GM19324 (cell line): ENCODE data around the gene MIXL1.
"Not testable (repeated sequence)": the region's sequence is repeated elsewhere in the genome, so short reads cannot be mapped to it uniquely, and the experiment has no call there.

ENCODE experiments used
- ATAC-seq: cut with Tn5 transposase; IDR thresholded peaks from one replicate; pipeline ENCODE4 v1.9.1; 2021; ENCODE audit warnings: mild to moderate bottlenecking, moderate library complexity; ENCODE audit not compliant: unreplicated experiment, low FRiP score

The MIXL1 gene

DNA sequence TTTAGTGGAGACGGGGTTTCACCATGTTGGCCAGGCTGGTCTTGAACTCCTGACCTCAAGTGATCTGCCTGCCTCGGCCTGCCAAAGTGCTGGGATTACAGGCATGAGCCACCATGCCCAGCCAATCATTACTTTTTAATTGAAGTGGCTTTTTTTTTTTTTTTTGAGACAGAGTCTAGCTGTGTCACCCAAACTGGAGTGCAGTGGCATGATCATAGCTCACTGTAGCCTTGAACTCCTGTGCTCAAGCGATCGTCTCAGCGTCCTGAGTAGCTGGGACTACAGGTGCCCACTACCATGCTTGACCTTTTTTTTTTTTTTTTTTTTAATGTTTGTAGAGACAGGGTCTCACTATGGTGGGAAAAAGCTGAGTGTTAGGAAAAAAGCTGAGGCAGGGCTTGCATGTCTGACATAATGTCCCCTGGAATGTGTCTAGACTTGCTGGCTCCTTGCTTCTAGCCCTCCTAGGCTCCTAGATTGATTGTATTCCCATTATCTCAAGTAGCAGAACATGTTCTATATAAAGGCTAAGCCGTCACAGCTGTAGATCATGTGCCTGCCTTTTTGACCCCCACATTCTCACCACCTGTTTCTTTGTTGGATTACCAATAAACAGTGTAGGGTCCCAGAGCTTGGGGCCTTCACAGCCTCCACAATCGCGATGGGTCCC is 48.9 kb downstream of the MIXL1 start:
- not testable (repeated sequence) for ATAC-seq

DNA sequence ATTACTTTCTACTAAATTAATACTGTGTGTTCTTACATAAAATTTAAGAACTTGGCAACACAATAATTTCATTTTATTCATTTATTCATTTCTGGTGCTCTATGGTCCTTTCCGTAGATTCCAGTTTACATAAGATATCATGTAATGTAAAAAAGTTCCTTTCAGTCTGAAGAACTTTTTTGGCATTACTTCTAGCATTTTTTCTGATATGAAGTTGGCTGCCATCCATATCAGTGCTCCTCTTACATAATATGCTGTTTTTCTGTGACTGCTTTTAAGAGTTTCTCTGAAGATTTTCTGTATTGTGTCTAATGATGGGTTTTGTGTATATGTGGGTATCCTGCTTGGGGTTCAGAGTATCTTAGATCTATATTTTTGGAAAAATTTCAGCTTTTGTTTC is 50.7 kb downstream of the MIXL1 start:
- ATAC-seq = no peak

DNA sequence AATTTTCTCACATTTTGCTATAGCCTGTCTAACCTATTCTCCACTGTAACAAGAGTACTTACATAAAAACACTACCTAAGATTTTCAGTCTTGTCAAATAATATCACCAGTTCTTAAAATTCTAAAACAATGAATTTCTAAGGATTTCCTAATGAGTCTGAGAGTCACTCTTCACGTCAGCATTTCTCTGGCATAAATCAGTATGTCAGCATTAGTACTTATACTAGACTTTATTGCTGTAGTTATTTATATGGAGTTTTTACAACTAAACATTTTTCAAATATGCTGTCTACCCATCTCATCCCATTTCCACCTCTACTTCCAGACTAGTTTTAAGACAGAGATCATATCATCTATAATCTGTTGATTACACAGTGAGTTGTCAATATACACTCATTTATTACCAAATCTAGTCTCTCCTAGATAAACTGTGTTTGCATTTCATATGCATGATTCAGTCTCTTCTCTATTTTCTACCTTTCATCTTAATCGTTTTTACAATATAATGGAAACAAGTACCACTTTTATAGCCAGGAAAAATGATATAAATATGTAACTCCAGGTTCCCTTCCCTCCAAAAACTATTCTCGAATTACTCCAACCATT is 52.7 kb downstream of the MIXL1 start:
- no peak for ATAC-seq
